ENCODE data around the gene FARS2.
A peak's percentile ranks its signal among the peaks of the same experiment; 100 is the strongest.

Gene FARS2

GRCh38 chr6:5506597-5506996, 245.3 kb downstream of the FARS2 start:
- no peak overlapping the region for H3K56ac ChIP-seq (ENCODE audit: low read length)
- H3K79me2 ChIP-seq (ENCODE audit: control insufficient read depth, insufficient read depth, low read length) = no peaks in the 10 kb centered on the region
- H3K27ac ChIP-seq (ENCODE audit: low read depth, low read length) = no peak overlapping the region
- no peak overlapping the region for H3K4me2 ChIP-seq (ENCODE audit: low read length)
- H3K79me1 ChIP-seq (ENCODE audit: low read length) = no peaks in the 10 kb centered on the region
- no peak overlapping the region for H2AK5ac ChIP-seq (ENCODE audit: low read length)
- no peak overlapping the region for H3K23ac ChIP-seq (ENCODE audit: low read length)
- no peak overlapping the region for H4K5ac ChIP-seq (ENCODE audit: low read length)
- H3K18ac ChIP-seq (ENCODE audit: low read length) = no peak overlapping the region
- H3K4ac ChIP-seq (ENCODE audit: low read depth, low read length) = no peak overlapping the region
- H3K4me1 ChIP-seq (ENCODE audit: control insufficient read depth, low read depth, low read length) = no peaks in the 10 kb centered on the region
- H4K8ac ChIP-seq (ENCODE audit: low read depth, low read length) = no peak overlapping the region
- H3K36me3 ChIP-seq (ENCODE audit: control insufficient read depth, insufficient read depth, low read length) = no peaks in the 10 kb centered on the region
- H3K27me3 ChIP-seq (ENCODE audit: insufficient read depth, low read length, poor library complexity) = no peaks in the 10 kb centered on the region
- H2BK5ac ChIP-seq (ENCODE audit: low read length) = no peak overlapping the region
- H3K4me3 ChIP-seq (ENCODE audit: low read length) = no peak overlapping the region
- WGBS (ENCODE audit: extremely low coverage, insufficient coverage, low lambda C conversion rate) = no CpG with 5 or more reads among the region's 4 CpGs
- H2BK120ac ChIP-seq (ENCODE audit: low read depth, low read length) = no peak overlapping the region
- no peak for DNase-seq
- no peak overlapping the region for H3K9ac ChIP-seq (ENCODE audit: low read length)
- no peak overlapping the region for H2BK15ac ChIP-seq (replicated peaks; ENCODE audit: low read depth)

- H2BK15ac ChIP-seq (replicated peaks; ENCODE audit: low read depth) = no peak overlapping the region
- no peak for DNase-seq
These were observed 245.9 kb downstream of the FARS2 start for GRCh38 chr6:5507131-5507681.

GRCh38 chr6:5509106-5509505, 247.8 kb downstream of the FARS2 start:
- Histone ChIP-seq H3K4ac (ENCODE audit: low read depth, low read length) (no peak overlapping the region), H3K18ac (ENCODE audit: low read length) (no peak overlapping the region), H2BK5ac (ENCODE audit: low read length) (no peak overlapping the region), H3K9ac (ENCODE audit: low read length) (no peak overlapping the region), H3K56ac (ENCODE audit: low read length) (no peak overlapping the region), H3K79me1 (ENCODE audit: low read length) (no peaks in the 10 kb centered on the region), H3K36me3 (ENCODE audit: control insufficient read depth, insufficient read depth, low read length) (no peaks in the 10 kb centered on the region), H3K4me2 (ENCODE audit: low read length) (no peak overlapping the region), H3K27me3 (ENCODE audit: insufficient read depth, low read length, poor library complexity) (no peaks in the 10 kb centered on the region), H4K5ac (ENCODE audit: low read length) (no peak overlapping the region), H3K4me3 (ENCODE audit: low read length) (no peak overlapping the region), H3K23ac (ENCODE audit: low read length) (no peak overlapping the region), H3K79me2 (ENCODE audit: control insufficient read depth, insufficient read depth, low read length) (no peaks in the 10 kb centered on the region), H2BK15ac (replicated peaks; ENCODE audit: low read depth) (no peak overlapping the region), H3K4me1 (ENCODE audit: control insufficient read depth, low read depth, low read length) (no peaks in the 10 kb centered on the region), H2BK120ac (ENCODE audit: low read depth, low read length) (no peak overlapping the region), H2AK5ac (ENCODE audit: low read length) (no peak overlapping the region), H3K27ac (ENCODE audit: low read depth, low read length) (no peak overlapping the region), H4K8ac (ENCODE audit: low read depth, low read length) (no peak overlapping the region)
- WGBS (ENCODE audit: extremely low coverage, insufficient coverage, low lambda C conversion rate) = no CpG with 5 or more reads among the region's 8 CpGs
- no peak for DNase-seq

More at GRCh38 chr6:5507131-5507681, 245.9 kb downstream of the FARS2 start:
- Histone ChIP-seq H2BK5ac (ENCODE audit: low read length) (no peak overlapping the region), H3K9ac (ENCODE audit: low read length) (no peak overlapping the region), H3K18ac (ENCODE audit: low read length) (no peak overlapping the region), H3K23ac (ENCODE audit: low read length) (no peak overlapping the region), H3K79me1 (ENCODE audit: low read length) (no peaks in the 10 kb centered on the region), H3K56ac (ENCODE audit: low read length) (no peak overlapping the region), H2AK5ac (ENCODE audit: low read length) (no peak overlapping the region), H4K5ac (ENCODE audit: low read length) (no peak overlapping the region), H3K4ac (ENCODE audit: low read depth, low read length) (no peak overlapping the region), H3K27me3 (ENCODE audit: insufficient read depth, low read length, poor library complexity) (no peaks in the 10 kb centered on the region), H4K8ac (ENCODE audit: low read depth, low read length) (no peak overlapping the region), H2BK120ac (ENCODE audit: low read depth, low read length) (no peak overlapping the region), H3K27ac (ENCODE audit: low read depth, low read length) (no peak overlapping the region), H3K4me1 (ENCODE audit: control insufficient read depth, low read depth, low read length) (no peaks in the 10 kb centered on the region), H3K79me2 (ENCODE audit: control insufficient read depth, insufficient read depth, low read length) (no peaks in the 10 kb centered on the region), H3K36me3 (ENCODE audit: control insufficient read depth, insufficient read depth, low read length) (no peaks in the 10 kb centered on the region), H3K4me2 (ENCODE audit: low read length) (no peak overlapping the region), H3K4me3 (ENCODE audit: low read length) (no peak overlapping the region)
- no CpG with 5 or more reads among the region's 4 CpGs for WGBS (ENCODE audit: extremely low coverage, insufficient coverage, low lambda C conversion rate)

GRCh38 chr6:5510331-5511133, 249.2 kb downstream of the FARS2 start:
- Histone ChIP-seq H2BK5ac (ENCODE audit: low read length) (no peak overlapping the region), H3K4me1 (ENCODE audit: control insufficient read depth, low read depth, low read length) (no peaks in the 10 kb centered on the region), H3K9ac (ENCODE audit: low read length) (no peak overlapping the region), H2BK120ac (ENCODE audit: low read depth, low read length) (no peak overlapping the region), H3K23ac (ENCODE audit: low read length) (no peak overlapping the region), H3K18ac (ENCODE audit: low read length) (no peak overlapping the region), H3K79me2 (ENCODE audit: control insufficient read depth, insufficient read depth, low read length) (no peaks in the 10 kb centered on the region), H3K4me3 (ENCODE audit: low read length) (no peak overlapping the region), H3K79me1 (ENCODE audit: low read length) (no peaks in the 10 kb centered on the region), H2AK5ac (ENCODE audit: low read length) (no peak overlapping the region), H3K36me3 (ENCODE audit: control insufficient read depth, insufficient read depth, low read length) (no peaks in the 10 kb centered on the region), H4K8ac (ENCODE audit: low read depth, low read length) (no peak overlapping the region), H4K5ac (ENCODE audit: low read length) (no peak overlapping the region), H3K4ac (ENCODE audit: low read depth, low read length) (no peak overlapping the region), H3K56ac (ENCODE audit: low read length) (peak overlapping the region; percentile 58), H3K27ac (ENCODE audit: low read depth, low read length) (no peak overlapping the region), H3K27me3 (ENCODE audit: insufficient read depth, low read length, poor library complexity) (no peaks in the 10 kb centered on the region), H3K4me2 (ENCODE audit: low read length) (no peak overlapping the region), H2BK15ac (replicated peaks; ENCODE audit: low read depth) (no peak overlapping the region)
- no peak for DNase-seq
- no CpG with 5 or more reads among the region's 24 CpGs for WGBS (ENCODE audit: extremely low coverage, insufficient coverage, low lambda C conversion rate)

- Histone ChIP-seq H3K4me3 (ENCODE audit: low read length) (no peak overlapping the region), H3K79me2 (ENCODE audit: control insufficient read depth, insufficient read depth, low read length) (no peaks in the 10 kb centered on the region), H3K4ac (ENCODE audit: low read depth, low read length) (no peak overlapping the region), H2BK15ac (replicated peaks; ENCODE audit: low read depth) (no peak overlapping the region), H2BK5ac (ENCODE audit: low read length) (no peak overlapping the region), H3K79me1 (ENCODE audit: low read length) (no peaks in the 10 kb centered on the region), H4K5ac (ENCODE audit: low read length) (no peak overlapping the region), H3K4me2 (ENCODE audit: low read length) (no peak overlapping the region), H4K8ac (ENCODE audit: low read depth, low read length) (no peak overlapping the region), H3K56ac (ENCODE audit: low read length) (no peak overlapping the region), H3K23ac (ENCODE audit: low read length) (no peak overlapping the region), H3K18ac (ENCODE audit: low read length) (no peak overlapping the region), H3K4me1 (ENCODE audit: control insufficient read depth, low read depth, low read length) (no peaks in the 10 kb centered on the region), H2AK5ac (ENCODE audit: low read length) (no peak overlapping the region), H3K27ac (ENCODE audit: low read depth, low read length) (no peak overlapping the region), H3K9ac (ENCODE audit: low read length) (no peak overlapping the region), H3K36me3 (ENCODE audit: control insufficient read depth, insufficient read depth, low read length) (no peaks in the 10 kb centered on the region), H2BK120ac (ENCODE audit: low read depth, low read length) (no peak overlapping the region), H3K27me3 (ENCODE audit: insufficient read depth, low read length, poor library complexity) (no peaks in the 10 kb centered on the region)
- WGBS (ENCODE audit: extremely low coverage, insufficient coverage, low lambda C conversion rate) = no CpG with 5 or more reads among the region's 3 CpGs
- DNase-seq = no peak
These were observed 250.6 kb downstream of the FARS2 start for GRCh38 chr6:5511954-5512353.

Data from mesendoderm (in vitro differentiated cells).